SIG-M5 treated with dmso at 0.1 percent for 504 hours (cell line): ENCODE measurements around the gene PTPN12.

Source experiments
- DNase-seq: peaks from one replicate; lab custom pipeline; 2025; ENCODE audit not compliant: unreplicated experiment; lab: John Stamatoyannopoulos, UW

The PTPN12 gene

GRCh38 chr7:77658928-77659327 is 121.8 kb downstream of the PTPN12 start:
- no peak for DNase-seq

- peak; percentile 64 for DNase-seq
These were observed 124.7 kb downstream of the PTPN12 start for GRCh38 chr7:77661816-77662215.

DNA sequence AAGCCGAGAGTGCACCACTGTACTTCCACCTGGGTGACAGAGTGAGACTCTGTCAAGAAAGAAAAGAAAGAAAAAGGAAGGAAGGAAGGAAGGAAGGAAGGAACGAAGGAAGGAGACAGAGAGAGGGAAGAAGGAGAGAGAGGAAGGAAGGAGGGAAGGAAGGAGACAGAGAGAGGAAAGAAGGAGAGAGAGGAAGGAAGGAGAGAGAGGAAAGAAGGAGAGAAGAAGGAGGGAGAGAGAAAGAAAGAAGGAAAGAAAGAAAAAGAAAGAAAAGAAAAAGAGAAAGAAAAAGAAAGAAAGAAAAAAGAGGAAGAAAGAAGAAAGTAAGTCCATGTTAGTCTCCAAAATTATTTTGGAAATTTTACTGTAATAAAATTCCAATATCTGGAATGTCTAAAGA is 125.8 kb downstream of the PTPN12 start:
- no peak for DNase-seq

DNA sequence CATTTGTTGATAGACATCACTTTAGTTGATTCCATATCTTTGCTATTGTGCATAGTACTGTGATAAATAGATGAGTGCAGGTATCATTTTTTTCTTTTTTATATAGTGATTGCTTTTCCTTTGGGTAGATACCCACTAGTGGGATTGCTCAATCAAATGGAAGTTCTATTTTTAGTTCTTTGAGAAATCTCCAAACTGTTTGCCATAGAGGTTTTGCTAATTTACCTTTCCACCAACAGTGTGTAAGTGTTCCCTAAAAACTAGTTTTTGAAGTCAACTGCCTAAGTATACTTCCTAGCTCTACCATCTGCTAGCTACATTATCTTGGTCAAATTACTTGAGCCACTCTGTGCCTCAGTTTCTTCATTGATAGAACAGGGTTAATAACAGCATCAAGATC is 127.6 kb downstream of the PTPN12 start:
- no peak for DNase-seq

DNA sequence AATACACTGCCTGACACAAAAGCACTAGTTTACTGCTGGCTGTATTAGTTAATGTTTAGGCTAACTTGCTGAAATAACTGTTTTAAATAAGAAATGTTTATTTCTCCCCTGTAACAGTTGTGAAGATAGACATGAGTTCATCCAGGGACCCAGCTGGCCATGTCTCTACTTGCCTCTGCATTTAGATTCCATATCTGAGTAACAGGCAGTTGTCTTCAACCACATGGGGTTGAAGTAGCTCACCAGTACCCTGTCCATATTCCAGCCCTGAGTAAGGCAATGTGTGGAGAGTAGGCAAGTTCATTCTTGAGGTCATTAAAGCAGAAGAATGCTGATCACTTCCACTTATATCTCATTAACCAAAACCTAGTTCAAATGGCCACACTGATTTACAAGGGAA is 128.1 kb downstream of the PTPN12 start:
- DNase-seq = no peak

- DNase-seq = no peak
These were observed 130.5 kb downstream of the PTPN12 start for GRCh38 chr7:77667459-77668086.

DNA sequence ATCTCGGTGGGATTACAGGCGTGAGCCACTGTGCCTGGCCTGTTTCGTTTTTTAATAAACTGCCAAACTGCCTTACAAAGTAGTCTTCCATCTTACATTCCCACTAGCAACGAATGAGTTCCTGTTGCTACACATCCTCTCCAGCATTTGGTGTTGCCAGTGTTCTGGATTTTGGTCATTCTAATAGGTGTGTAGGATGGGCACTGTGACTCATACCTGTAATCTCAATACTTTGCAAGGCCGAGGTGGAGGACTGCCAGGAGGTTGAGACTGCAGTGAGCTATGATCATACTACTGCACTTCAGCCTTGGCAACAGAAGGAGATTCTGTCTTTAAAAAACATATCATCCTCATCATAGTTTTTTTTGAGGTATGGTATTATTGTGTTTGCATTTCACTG is 137.8 kb downstream of the PTPN12 start:
- DNase-seq = no peak

- peak; percentile 41 for DNase-seq
These were observed 142.5 kb downstream of the PTPN12 start for GRCh38 chr7:77679608-77680007.

DNA sequence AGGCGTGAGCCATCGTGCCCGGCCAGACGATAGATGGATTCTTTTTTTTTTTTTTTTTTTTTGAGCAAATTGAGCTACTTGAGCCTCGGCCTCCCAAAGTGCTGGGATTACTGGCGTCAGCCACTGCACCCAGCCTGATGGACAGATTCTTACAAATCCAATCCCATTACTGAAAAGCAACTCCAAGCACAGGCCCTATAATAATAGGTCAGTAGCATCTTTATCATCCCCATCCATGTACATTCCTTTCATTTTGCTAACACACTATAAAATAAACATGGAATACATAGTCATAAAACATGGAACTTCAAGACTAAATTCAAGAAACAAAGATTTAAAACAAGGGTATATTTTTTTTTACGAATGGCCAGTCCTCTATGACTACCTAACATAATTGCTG is 143.2 kb downstream of the PTPN12 start:
- DNase-seq = no peak

DNA sequence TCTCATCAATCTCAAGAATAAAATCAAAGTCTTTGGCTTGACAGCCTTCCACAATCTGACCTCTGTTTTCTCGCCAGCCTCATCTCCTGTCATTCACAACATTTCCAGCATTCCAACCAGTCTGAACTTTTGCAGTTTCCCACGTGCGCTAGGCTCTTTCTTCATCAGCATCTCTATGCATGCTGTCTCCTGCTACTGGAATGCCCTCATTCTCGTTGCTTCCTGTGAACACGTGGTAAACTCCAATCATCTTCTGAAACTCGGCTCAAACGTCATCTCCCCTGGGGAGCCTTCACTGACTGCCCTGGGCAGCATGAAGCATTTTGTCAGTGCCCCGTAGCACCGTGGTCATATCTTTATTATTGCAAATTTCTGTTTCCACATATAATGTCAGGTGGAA is 146.9 kb downstream of the PTPN12 start:
- no peak for DNase-seq

DNA sequence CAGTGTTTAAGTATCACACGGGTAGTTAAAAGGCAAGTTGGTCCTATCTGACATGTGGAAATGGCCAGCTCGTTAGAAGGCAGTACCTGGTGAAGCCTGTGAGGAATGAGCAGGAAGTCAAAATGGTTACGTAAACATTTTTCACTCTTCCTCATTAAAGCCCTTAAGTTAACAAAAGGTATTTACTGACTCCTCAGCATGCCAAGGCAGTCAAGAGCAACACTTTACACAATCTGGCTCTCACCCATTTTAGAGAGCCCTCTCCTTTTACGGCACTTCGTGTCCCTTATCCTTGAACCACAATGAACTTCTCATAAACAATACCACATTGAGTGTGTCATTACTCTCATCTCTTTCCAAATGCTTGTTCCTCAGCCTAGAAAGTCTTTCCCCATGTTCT is 148.1 kb downstream of the PTPN12 start:
- DNase-seq = peak; percentile 68

DNA sequence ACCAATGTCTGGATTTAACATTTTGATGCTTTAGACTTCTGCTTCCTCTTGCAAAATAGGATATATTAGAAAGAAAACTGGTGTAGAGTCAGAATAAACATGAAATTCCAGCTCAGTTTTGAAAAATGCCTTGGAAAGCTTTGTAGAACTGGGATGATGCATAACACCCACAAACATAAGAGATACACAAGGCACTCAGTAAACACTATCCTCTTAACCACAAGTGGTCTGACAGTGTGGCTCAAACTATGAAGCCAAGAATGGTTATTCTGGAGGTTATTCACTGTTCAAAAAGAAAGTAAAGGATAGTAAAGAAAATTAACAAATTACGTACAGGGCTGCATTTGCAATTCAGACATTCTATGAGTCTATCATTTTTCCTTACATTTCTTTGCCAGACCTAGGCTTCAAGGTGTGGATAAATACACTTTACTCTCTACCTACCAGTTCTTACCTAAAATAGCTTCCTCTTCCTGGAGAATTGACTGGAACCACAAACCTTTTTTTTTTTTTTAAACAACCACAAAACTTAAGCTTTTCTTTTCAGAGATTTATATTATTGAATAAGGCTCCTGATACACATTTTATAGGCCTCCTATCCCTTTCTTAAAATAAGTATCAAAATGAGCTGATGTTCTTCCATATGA is 150.1 kb downstream of the PTPN12 start:
- no peak for DNase-seq

GRCh38 chr7:77687747-77688144 is 150.7 kb downstream of the PTPN12 start:
- no peak for DNase-seq
